Renal cortical epithelial cell (primary cell): Measurements from ENCODE around the gene RAB1A. TPM values are rescaled to one million over a fixed set of nuclear protein-coding genes. Genes with fewer than 3 reads are reported as not detected.

Source experiments
- DNase-seq: peaks from one replicate; pipeline ENCODE4 v3.0.0-alpha.2; 2011; ENCODE audit warnings: low read depth
- total RNA-seq: library from RNA; depleted of rRNA; stranded (reverse); fragments of >200 nt; gene quantifications from 2 replicates; pipeline ENCODE4 v1.2.3, GENCODE V29; 2014

RAB1A gene
- total RNA-seq, 1 donor from 2014 or later, result 218 TPM

DNA sequence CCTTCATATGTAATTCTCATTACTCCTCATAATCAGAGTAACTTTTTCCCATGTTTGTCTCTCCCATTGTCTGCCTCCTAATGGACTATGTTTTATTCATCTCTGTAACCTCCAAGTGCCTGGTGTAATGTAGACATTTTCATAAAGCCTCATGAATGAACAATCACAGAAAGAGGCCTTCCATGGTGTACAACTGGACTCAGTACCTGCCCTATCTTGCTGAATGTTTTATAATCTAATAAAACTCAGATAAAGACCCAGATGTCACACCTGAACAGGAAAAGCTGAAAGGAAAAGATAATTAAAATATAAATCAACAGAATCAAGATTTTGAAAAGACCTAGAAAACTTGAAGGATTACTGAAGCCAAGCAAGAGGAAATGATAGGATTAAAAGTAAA lies 36.7 kb downstream of the RAB1A start:
- no peak for DNase-seq

- peak; percentile 61 for DNase-seq
Observed at GRCh38 chr2:65092791-65093190, 37.1 kb downstream of the RAB1A start.

- DNase-seq, result no peak
Observed at GRCh38 chr2:65085148-65085547, 44.8 kb downstream of the RAB1A start.

DNA sequence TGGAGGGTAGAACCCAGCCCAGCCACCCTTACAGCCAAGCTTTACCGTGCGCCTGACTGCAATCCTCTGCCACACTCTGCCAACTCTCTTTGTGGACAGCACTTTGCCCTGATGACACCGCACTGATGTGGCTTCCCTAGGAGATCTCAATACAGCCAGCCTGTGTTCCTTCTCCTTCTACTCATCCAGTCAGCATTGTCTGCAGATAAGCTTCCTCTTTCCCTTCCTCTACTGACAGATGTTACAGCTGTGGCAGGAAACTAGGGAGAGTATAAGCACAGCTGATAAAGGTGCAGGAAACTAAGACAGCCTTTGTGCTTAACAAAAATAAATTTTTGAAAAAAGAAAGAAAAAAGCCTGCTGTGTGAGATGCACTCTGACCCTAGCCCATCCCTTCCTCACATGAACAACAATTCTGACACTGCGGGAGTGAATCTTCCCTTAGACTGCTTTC lies 48.6 kb downstream of the RAB1A start:
- no peak for DNase-seq

DNA sequence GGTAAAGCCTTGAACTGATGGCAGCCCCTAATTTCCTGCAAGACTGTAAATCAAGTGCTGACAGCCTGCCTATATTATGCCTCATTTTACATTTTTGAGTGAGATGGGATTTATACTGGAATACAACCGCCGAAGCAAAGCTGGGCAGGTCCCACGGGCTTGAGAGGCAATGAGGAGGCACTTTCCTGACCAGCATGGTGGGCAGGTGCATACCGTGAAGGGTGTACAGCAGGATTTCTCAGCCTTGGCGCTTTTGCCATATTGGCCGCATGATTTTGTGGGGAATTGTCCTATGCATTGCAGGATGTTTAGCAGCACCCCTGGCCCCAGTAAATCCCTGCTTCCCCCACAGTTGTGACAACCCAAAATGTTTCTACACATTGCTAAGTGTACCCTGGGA lies 50.9 kb downstream of the RAB1A start:
- no peak for DNase-seq

- DNase-seq, result no peak
Observed at GRCh38 chr2:65077898-65078297, 52.0 kb downstream of the RAB1A start.

GRCh38 chr2:65076345-65076710 lies 53.6 kb downstream of the RAB1A start:
- DNase-seq, result peak; percentile 62

GRCh38 chr2:65075605-65076344 lies 54.1 kb downstream of the RAB1A start:
- DNase-seq, result no peak

- DNase-seq, result no peak
Observed at GRCh38 chr2:65075176-65075575, 54.7 kb downstream of the RAB1A start.

DNA sequence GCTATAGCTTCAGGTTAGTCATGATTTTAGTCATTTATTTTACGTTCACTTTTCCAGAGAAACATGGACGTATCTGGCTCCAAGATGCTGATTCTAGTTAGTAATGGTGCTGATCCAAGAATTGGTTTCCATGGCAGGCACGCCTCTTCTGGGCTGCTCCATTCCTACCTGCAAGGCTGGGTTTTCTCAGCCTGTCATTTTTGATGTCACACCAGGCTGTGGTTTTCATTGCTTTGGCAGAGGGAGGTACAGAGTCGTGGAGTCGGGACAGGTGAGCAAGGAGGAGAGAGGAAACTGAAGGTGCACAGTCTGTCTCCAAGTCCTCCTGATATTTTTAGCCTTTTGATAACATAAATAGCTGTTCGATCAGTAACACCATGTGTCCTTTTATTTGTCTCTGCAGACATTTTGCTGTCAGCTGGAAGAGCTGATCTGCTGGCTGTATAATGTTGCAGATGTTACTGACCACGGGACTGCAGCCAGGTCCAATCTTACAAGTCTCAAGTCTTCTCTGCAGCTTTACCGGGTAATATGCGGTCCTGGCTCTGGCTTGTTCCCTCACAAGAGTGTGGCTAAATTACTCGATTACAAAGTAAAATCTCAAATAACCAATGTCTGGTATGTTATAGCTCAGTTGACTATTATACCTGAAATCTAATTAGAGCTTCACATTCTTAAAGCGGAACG lies 55.9 kb downstream of the RAB1A start:
- DNase-seq, result no peak

DNA sequence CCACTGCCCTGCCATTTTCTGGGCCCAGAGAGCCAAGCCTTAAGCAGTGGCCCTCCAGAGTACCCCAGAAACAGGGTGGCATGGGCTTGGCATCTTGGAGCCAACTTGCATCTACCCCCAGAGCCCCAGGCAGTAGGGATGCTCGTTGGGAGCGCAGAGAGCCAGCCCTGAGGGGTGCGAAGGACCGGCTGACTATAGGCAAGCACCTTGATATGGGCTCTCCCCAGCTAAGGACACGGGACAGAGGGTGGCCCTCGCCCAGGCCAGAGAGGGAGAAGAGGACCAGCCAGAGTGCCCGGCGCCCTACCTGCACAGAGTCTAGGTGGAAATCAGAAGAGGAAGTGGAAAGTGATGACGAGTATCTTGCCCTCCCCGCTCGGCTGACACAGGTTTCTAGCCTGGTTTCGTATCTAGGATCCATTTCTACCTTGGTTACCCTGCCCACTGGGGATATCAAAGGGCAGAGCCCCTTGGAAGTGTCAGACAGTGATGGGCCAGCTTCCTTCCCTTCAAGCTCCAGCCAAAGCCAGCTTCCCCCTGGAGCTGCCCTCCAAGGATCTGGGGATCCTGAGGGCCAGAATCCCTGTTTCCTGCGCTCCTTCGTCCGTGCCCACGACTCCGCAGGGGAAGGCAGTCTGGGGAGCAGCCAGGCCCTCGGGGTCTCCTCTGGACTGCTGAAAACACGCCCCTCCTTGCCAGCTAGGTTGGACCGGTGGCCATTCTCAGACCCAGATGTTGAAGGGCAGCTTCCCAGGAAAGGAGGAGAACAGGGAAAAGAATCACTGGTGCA lies 57.5 kb downstream of the RAB1A start:
- DNase-seq, result no peak

- DNase-seq, result no peak
Observed at GRCh38 chr2:65071499-65072180, 58.3 kb downstream of the RAB1A start.

DNA sequence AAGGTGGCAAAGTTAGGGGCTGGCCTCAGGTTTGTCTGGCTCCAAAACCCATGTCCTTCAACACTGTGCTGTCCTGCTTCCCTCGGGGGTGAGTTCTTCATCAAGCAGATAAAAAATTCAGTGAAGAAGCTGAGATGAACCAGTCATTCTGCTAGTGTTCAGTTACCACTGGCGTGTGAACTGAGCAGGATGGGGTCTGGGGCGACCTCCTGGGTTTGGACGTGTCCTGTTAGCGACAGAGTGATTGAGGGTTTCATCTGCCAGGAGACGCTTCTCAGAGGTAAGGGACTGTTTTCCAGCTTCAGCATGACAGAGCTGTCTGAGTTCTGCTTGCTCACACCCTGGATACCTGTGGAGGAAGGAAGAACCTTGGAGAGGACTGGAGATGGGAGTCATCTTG lies 59.0 kb downstream of the RAB1A start:
- no peak for DNase-seq

GRCh38 chr2:65070172-65070830 lies 59.6 kb downstream of the RAB1A start:
- DNase-seq, result peak; percentile 62

GRCh38 chr2:65069439-65069824 lies 60.5 kb downstream of the RAB1A start:
- DNase-seq, result no peak

GRCh38 chr2:65067806-65068553 lies 61.9 kb downstream of the RAB1A start:
- no peak for DNase-seq

DNA sequence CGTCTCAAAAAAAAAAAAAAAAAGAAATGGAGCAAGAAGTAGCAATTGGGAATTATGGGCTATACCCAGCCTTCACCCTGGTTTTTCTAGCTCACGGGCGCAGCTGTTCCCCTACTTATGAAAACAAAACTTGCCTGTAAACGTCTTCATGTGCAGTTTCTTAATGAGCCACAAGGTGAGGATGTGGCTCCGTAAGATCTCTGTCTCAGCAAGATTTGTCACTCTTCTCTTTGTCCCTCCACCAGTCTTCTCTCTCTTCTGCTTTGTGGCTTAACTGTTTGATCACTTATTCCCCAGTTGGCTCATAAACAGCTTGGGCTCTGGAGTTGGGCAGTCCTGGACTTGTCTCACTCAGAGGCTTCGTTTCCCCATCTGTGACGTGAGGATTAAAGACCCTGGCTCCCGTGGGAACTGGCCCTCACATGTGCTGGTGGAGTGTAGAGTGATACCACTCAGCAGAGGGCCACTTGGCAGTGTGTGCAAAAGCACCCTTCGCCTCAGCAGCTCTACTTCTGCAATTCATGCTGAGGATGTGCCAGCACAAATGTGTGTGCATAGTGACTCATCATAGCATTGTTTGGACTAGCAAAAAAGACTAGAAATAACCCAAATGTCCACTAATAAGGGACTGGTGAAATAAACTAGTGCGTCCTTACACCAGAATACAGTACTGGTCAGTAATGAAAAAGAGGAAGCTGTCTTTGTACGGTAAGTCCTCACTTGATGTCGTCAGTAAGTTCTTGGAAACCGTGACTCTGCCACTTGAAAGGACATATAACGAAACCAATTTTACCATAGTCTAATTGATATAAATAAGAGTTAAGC lies 65.0 kb downstream of the RAB1A start:
- peak; percentile 82 for DNase-seq

DNA sequence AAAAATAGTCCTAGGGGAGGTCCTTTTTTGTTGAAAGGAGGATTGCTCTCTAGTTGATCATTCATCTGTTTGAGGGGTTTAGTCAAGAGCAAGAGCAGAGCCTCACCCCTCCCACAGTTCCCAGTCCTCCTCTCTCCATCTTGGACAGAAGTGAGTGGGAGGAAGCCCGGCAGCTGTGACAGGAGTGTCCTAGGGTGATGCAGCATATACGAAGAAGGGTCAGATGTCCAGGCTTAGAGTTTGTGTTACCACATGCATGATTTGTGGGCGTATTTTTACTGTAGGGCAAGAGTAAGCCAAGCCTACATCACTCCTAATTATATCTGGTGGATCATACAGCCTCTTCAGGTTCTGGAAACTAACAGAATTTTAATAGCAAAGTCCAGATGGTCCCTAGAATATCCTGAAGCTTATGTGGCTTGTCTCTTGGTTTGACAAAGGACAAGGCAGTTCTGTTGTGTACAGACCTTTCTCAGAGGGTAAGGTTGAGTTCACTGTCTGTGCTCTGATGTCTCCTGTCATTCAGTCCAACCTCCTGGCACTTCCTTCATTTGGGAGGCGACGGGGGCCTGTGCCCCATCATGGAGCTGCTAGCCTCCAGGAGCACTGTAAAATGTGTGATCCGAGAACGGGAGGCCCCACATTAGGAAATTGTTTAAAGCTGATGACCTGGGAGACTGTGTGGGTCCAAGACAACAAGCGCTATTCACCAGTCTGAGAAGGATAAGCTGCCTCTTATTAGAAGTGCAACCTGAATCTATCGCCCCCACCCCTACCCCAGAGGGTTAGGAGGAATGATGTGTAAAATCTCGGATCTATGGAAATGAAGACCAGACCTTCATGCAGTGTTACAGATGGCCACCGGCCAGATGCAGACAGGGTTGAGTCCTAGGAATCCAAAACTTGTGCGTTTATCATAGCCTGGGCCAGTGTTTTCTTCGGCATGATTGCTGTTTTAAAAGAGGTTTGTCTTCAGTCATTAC lies 66.8 kb downstream of the RAB1A start:
- no peak for DNase-seq

GRCh38 chr2:65061910-65062339 lies 68.0 kb downstream of the RAB1A start:
- no peak for DNase-seq
